ENCODE measurements around the gene MAPRE2. TPM values are rescaled to one million over a fixed set of nuclear protein-coding genes. Genes with fewer than 3 reads are reported as not detected.

Gene MAPRE2
- total RNA-seq, 4 donors from 2014 or later = 21.8 to 57.7 (median 40.0) TPM

DNA sequence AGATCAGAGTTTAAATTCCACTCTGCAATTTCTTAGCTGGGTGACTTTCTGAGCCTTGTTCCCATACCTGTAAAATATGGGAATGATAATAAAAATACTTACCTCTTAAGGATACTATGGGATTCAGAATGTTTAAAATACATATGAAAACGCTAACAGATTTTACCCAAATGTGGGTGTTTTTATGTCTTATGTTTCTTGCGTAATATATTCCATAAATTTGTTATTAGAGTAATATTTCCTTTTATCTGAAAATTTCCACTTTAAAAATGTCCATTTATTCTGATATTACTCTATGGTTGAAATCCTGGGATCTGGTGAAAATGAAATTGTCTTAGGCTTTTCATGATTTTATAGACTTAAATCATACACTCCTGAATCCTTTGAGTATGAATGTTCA, 45.5 kb downstream of the MAPRE2 start:
- 96 to 99% methylated on average over 2 of the region's 2 CpGs for WGBS, 2 donors
- TF ChIP-seq, protein P1, sequence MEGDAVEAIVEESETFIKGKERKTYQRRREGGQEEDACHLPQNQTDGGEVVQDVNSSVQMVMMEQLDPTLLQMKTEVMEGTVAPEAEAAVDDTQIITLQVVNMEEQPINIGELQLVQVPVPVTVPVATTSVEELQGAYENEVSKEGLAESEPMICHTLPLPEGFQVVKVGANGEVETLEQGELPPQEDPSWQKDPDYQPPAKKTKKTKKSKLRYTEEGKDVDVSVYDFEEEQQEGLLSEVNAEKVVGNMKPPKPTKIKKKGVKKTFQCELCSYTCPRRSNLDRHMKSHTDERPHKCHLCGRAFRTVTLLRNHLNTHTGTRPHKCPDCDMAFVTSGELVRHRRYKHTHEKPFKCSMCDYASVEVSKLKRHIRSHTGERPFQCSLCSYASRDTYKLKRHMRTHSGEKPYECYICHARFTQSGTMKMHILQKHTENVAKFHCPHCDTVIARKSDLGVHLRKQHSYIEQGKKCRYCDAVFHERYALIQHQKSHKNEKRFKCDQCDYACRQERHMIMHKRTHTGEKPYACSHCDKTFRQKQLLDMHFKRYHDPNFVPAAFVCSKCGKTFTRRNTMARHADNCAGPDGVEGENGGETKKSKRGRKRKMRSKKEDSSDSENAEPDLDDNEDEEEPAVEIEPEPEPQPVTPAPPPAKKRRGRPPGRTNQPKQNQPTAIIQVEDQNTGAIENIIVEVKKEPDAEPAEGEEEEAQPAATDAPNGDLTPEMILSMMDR (IDR thresholded peaks at IDR 0.05) = no peak
- TF ChIP-seq POLR2A (IDR thresholded peaks at IDR 0.05) = no peak
- intact Hi-C loops (cut with DNase I; ENCODE audit: low total_unique reads) = no loop called here
- H3K4me3 ChIP-seq (ENCODE audit: low read depth, poor library complexity, severe bottlenecking) = no peak overlapping the region
- no peak for DNase-seq (ENCODE audit: low spot score in 2 of 2)

GRCh38 chr18:35087726-35088125, 46.5 kb downstream of the MAPRE2 start:
- 82 to 83% methylated on average over 3 of the region's 3 CpGs for WGBS, 2 donors
- intact Hi-C loops (cut with DNase I; ENCODE audit: low total_unique reads) = no loop called here
- no peak overlapping the region for H3K4me3 ChIP-seq (ENCODE audit: low read depth, poor library complexity, severe bottlenecking)
- TF ChIP-seq, protein P1 (IDR thresholded peaks at IDR 0.05) = no peak
- no peak for TF ChIP-seq POLR2A (IDR thresholded peaks at IDR 0.05)
- no peak for DNase-seq (ENCODE audit: low spot score in 2 of 2)

DNA sequence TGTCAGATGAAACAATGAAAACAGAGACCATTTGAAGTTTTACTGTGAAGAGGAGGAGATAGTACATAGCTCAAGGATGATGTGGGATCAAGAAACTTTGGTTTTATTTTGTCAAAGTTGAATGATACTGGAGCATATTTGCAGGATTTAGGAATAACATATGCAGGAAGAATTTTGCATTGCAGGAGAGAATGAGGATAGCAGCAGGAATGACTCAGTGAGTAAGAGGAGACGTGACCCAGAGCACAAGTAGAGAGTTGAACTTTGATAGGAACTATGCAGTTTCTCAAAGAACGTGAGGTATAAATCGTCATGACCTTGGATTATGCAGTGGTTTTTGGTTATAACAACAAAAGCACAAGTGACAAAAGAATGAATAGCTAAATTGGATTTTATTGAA, 47.7 kb downstream of the MAPRE2 start:
- WGBS, 2 donors = 96 to 99% methylated on average over 3 of the region's 3 CpGs
- H3K4me3 ChIP-seq (ENCODE audit: low read depth, poor library complexity, severe bottlenecking) = no peak overlapping the region
- no peak for TF ChIP-seq POLR2A (IDR thresholded peaks at IDR 0.05)
- TF ChIP-seq, protein P1 (IDR thresholded peaks at IDR 0.05) = no peak
- no peak for DNase-seq (ENCODE audit: low spot score in 2 of 2)
- intact Hi-C loops (cut with DNase I; ENCODE audit: low total_unique reads) = no loop called here

DNA sequence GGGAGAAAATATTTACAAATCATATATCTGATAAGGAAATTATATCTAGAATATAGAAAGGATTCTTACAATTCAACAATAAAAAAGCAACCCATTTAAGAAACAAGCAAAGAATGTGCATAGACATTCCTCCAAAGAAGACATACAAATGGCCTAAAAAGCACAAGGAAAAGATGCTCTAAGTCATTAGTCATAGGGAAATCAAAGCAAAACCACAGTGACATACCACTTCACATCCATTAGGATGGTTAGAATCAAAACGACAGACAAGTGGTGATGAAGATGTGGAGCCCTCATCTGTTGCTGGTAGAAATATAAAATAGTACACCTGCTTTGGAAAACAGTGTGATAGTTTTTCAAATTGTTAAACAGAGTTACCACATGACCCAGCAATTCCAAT, 48.2 kb downstream of the MAPRE2 start:
- H3K4me3 ChIP-seq (ENCODE audit: low read depth, poor library complexity, severe bottlenecking) = no peak overlapping the region
- TF ChIP-seq, protein P1 (IDR thresholded peaks at IDR 0.05) = no peak
- TF ChIP-seq POLR2A (IDR thresholded peaks at IDR 0.05) = no peak
- 66 to 83% methylated on average over 1 of the region's 1 CpG for WGBS, 2 donors
- intact Hi-C loops (cut with DNase I; ENCODE audit: low total_unique reads) = no loop called here
- no peak for DNase-seq (ENCODE audit: low spot score in 2 of 2)

DNA sequence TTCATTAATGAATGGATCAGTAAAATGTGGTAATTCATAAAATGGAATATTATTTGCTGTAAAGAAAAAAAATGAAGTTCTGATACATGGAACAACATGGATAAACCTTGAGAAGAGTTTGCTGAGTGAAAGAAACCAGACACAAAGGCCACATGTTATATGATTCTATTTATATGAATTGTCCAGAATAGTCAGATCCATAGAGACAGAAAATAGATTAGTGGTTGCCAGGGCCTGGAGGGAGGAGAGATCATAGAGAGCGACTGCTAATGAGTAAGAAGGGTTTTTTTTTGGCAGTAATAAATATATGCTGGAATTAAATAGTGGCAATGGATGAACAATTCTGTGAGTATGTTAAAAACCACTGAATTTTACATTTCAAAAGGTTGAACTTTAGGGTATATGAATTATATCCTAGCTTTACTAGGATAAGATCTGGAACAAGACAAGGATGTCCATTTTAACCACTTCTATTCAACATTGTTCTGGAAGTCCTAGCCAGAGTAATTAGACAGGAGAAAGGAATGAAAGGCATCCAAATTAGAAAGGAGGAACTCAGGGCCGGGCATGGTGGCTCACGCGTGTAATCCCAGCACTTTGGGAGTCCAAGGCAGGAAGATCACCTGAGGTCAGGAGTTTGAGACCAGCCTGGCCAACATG, 48.8 kb downstream of the MAPRE2 start:
- intact Hi-C loops (cut with DNase I; ENCODE audit: low total_unique reads) = no loop called here
- no peak overlapping the region for H3K4me3 ChIP-seq (ENCODE audit: low read depth, poor library complexity, severe bottlenecking)
- 84 to 87% methylated on average over 4 of the region's 4 CpGs for whole genome bisulfite sequencing, 2 donors
- no peak for DNase-seq (ENCODE audit: low spot score in 2 of 2)
- TF ChIP-seq, protein P1 (IDR thresholded peaks at IDR 0.05) = no peak

GRCh38 chr18:35091841-35092240, 50.6 kb downstream of the MAPRE2 start:
- H3K4me3 ChIP-seq (ENCODE audit: low read depth, poor library complexity, severe bottlenecking) = no peak overlapping the region
- WGBS, 2 donors = 89 to 93% methylated on average over 2 of the region's 2 CpGs
- no peak for DNase-seq (ENCODE audit: low spot score in 2 of 2)
- intact Hi-C loops (cut with DNase I; ENCODE audit: low total_unique reads) = no loop called here
- no peak for TF ChIP-seq POLR2A (IDR thresholded peaks at IDR 0.05)
- TF ChIP-seq, protein P1 (IDR thresholded peaks at IDR 0.05) = no peak

Data from lower leg skin (tissue), 4 donors.